SU-DHL-6 (cell line): ENCODE measurements around the gene DCTN2.

ENCODE experiments used
- H2AFZ ChIP-seq: fragments of 200-600 bp; sonication (generic); 2 replicates; pipeline ENCODE4 v1.6.1; 2014; ENCODE audit warnings: low read depth, mild to moderate bottlenecking, moderate library complexity, mixed read lengths, antibody characterized with exemption, low read length; ENCODE audit not compliant: severe bottlenecking
- H3F3A ChIP-seq: fragments of 200-600 bp; shearing (Covaris generic); 2 replicates; pipeline ENCODE4 v1.6.0; 2016; ENCODE audit warnings: antibody characterized with exemption, mild to moderate bottlenecking; ENCODE audit not compliant: insufficient read depth
- H3K27ac ChIP-seq: fragments of 200-600 bp; sonication (generic); 2 replicates; pipeline ENCODE4 v1.5.1; 2016; ENCODE audit warnings: low read depth, mild to moderate bottlenecking, low read length, moderate library complexity, mixed read lengths
- H3K27me3 ChIP-seq: fragments of 200-600 bp; sonication (generic), shearing (Covaris generic); 2 replicates; pipeline ENCODE4 v1.6.0; 2014; ENCODE audit warnings: mild to moderate bottlenecking, low read length
- H3K36me3 ChIP-seq: fragments of 200-600 bp; sonication (generic); 2 replicates; pipeline ENCODE4 v1.6.1; 2014; ENCODE audit warnings: mild to moderate bottlenecking, low read length, mixed read lengths
- H3K4me2 ChIP-seq: fragments of 300-600, 200-600 bp; shearing (Covaris generic), sonication (generic); 2 replicates; pipeline ENCODE4 v1.6.0; 2014; ENCODE audit warnings: low read length, low read depth, mild to moderate bottlenecking; ENCODE audit not compliant: poor library complexity, severe bottlenecking
- H3K4me3 ChIP-seq: fragments of 200-600 bp; sonication (generic); 2 replicates; pipeline ENCODE4 v1.5.1; 2014; ENCODE audit warnings: antibody characterized with exemption, low read length, mild to moderate bottlenecking, mixed read lengths; ENCODE audit not compliant: insufficient read depth, poor library complexity, severe bottlenecking
- H3K79me2 ChIP-seq: fragments of 200-600 bp; sonication (generic); 2 replicates; pipeline ENCODE4 v1.6.1; 2014; ENCODE audit warnings: mild to moderate bottlenecking, low read length, moderate library complexity; ENCODE audit not compliant: insufficient read depth
- H3K9ac ChIP-seq: fragments of 200-600 bp; sonication (generic); 2 replicates; pipeline ENCODE4 v1.7.0; 2014; ENCODE audit warnings: mild to moderate bottlenecking, low read length
- H3K9me2 ChIP-seq: fragments of 200-600 bp; sonication (generic); replicated peaks from 2 replicates; pipeline ENCODE4 v1.6.1; 2014; ENCODE audit warnings: low read length; ENCODE audit not compliant: insufficient read depth
- H3K9me3 ChIP-seq: fragments of 200-600 bp; sonication (generic); 2 replicates; pipeline ENCODE4 v1.6.1; 2014; ENCODE audit warnings: low read length, mixed read lengths; ENCODE audit not compliant: insufficient read depth
- H4K20me1 ChIP-seq: fragments of 200-600 bp; sonication (generic); 2 replicates; pipeline ENCODE4 v1.6.1; 2014; ENCODE audit warnings: low read depth, mild to moderate bottlenecking, antibody characterized with exemption, low read length, moderate library complexity, mixed read lengths
- CTCF ChIP-seq: fragments of 200-600 bp; sonication (generic); IDR thresholded peaks from one replicate; pipeline ENCODE4 v1.5.1; 2017; ENCODE audit warnings: antibody characterized with exemption, mild to moderate bottlenecking, low read length, moderate library complexity; ENCODE audit not compliant: insufficient read depth, poor library complexity, severe bottlenecking
- EZH2phosphoT487 ChIP-seq: fragments of 200-600 bp; sonication (generic), shearing (Covaris generic); conservative IDR thresholded peaks from 2 replicates; pipeline ENCODE4 v1.6.1; 2018; ENCODE audit warnings: mild to moderate bottlenecking, antibody characterized with exemption, low read length, moderate library complexity, mixed read lengths

Gene DCTN2

GRCh38 chr12:57586832-57587429, 39.9 kb upstream of the DCTN2 start:
- Histone ChIP-seq H3K4me3 (no peak overlapping the region), H3K4me2 (no peak overlapping the region), H4K20me1 (no peaks in the 10 kb centered on the region), H3K9ac (no peak overlapping the region), H3F3A (no peaks in the 10 kb centered on the region), H3K27me3 (no peaks in the 10 kb centered on the region), H3K79me2 (peaks cover 7% of the 10 kb centered on the region), H2AFZ (no peak overlapping the region), H3K9me2 (no peaks in the 10 kb centered on the region), H3K9me3 (no peaks in the 10 kb centered on the region), H3K36me3 (no peaks in the 10 kb centered on the region), H3K27ac (no peak overlapping the region)
- TF ChIP-seq CTCF, result no peak
- TF ChIP-seq EZH2phosphoT487, result no peak

GRCh38 chr12:57586128-57586527, 39.1 kb upstream of the DCTN2 start:
- Histone ChIP-seq H4K20me1 (no peaks in the 10 kb centered on the region), H3K9me2 (no peaks in the 10 kb centered on the region), H2AFZ (no peak overlapping the region), H3K9ac (no peak overlapping the region), H3K27ac (no peak overlapping the region), H3K79me2 (no peaks in the 10 kb centered on the region), H3K9me3 (no peaks in the 10 kb centered on the region), H3K27me3 (no peaks in the 10 kb centered on the region), H3K4me3 (no peak overlapping the region), H3K4me2 (no peak overlapping the region), H3K36me3 (no peaks in the 10 kb centered on the region), H3F3A (no peaks in the 10 kb centered on the region)
- TF ChIP-seq CTCF (no peak), EZH2phosphoT487 (no peak)

GRCh38 chr12:57585156-57585555, 38.2 kb upstream of the DCTN2 start:
- no peak for TF ChIP-seq CTCF
- TF ChIP-seq EZH2phosphoT487, result no peak
- Histone ChIP-seq H4K20me1 (no peaks in the 10 kb centered on the region), H3K9me3 (no peaks in the 10 kb centered on the region), H3K9me2 (no peaks in the 10 kb centered on the region), H3F3A (no peaks in the 10 kb centered on the region), H3K9ac (no peak overlapping the region), H3K27me3 (no peaks in the 10 kb centered on the region), H3K36me3 (no peaks in the 10 kb centered on the region), H3K4me3 (no peak overlapping the region), H3K79me2 (no peaks in the 10 kb centered on the region), H2AFZ (no peak overlapping the region), H3K27ac (no peak overlapping the region), H3K4me2 (no peak overlapping the region)
